ENCODE results near the gene POLG2.

DNA sequence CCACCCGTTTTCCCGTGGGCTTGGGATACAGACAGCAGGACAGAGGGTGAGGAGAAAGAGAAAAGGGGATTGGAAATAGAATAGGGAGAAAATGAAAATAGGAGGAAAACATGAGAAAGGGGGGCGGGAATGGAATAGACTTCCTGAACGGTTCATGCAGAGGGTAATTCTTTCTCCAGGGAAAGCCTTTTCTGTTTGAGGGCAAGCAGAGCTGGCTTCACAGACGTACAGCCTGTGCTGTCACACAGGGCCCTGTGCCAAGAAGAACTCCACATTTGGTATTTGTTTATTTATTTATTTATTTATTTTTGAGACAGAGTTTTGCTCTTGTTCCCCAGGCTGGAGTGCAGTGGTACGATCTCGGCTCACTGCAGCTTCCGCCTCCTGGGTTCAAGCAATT lies 35.9 kb downstream of the POLG2 start:
- TF ChIP-seq POLR2A (IDR thresholded peaks at IDR 0.05; ENCODE audit: low read length): no peak
- TF ChIP-seq GATA1 (IDR thresholded peaks at IDR 0.05; ENCODE audit: low read depth, low read length): no peak

Measured in erythroblast (primary cell).